Esophagus squamous epithelium (tissue), 5 donors: ENCODE results near the gene ROPN1L. TPM values are rescaled to one million over a fixed set of nuclear protein-coding genes. Genes with fewer than 3 reads are reported as not detected.

Experiments
- DNase-seq: peaks from one replicate; lab custom pipeline; 2025; lab: John Stamatoyannopoulos, UW
- H3K27ac ChIP-seq, 4 donors: fragments of 200-600 bp; sonication (generic); one replicate each; pipeline ENCODE4 v1.5.1; 2016 to 2019; ENCODE audit warnings: mild to moderate bottlenecking in 1 of 4
- H3K27me3 ChIP-seq, 4 donors: fragments of 200-600 bp; sonication (generic); 1 replicate in 3 of 4; 2 replicates in 1 of 4; pipeline versions ENCODE4 v1.5.1 to v1.6.0; 2017 to 2021; ENCODE audit warnings: antibody characterized with exemption in 1 of 4
- H3K36me3 ChIP-seq, 3 donors: fragments of 200-600 bp; sonication (generic); one replicate each; pipeline ENCODE4 v1.5.1; 2016 to 2019
- H3K4me1 ChIP-seq, 3 donors: fragments of 200-600 bp; sonication (generic); one replicate each; pipeline ENCODE4 v1.5.1; 2017 to 2019
- H3K4me3 ChIP-seq, 4 donors: fragments of 200-600 bp; sonication (generic); 1 replicate in 3 of 4; 2 replicates in 1 of 4; pipeline ENCODE4 v1.5.1; 2016 to 2019; ENCODE audit warnings: mild to moderate bottlenecking in 2 of 4, moderate library complexity in 1 of 4
- H3K9me3 ChIP-seq, 3 donors: fragments of 200-600 bp; sonication (generic); one replicate each; pipeline ENCODE4 v1.5.1; 2016 to 2019
- POLR2A ChIP-seq, 4 donors: fragments of 450-650 bp; IDR thresholded peaks; one replicate each; pipeline ENCODE4 v1.6.1; 2017; ENCODE audit warnings: antibody characterized with exemption in 4 of 4, mild to moderate bottlenecking in 4 of 4, moderate library complexity in 3 of 4
- WGBS, 2 donors: methylation state at CpG; one replicate each; pipeline ENCODE4 v1.1.5; 2018; 5-methylcytosine and 5-hydroxymethylcytosine counted together
- intact Hi-C: fragments of 100-400 bp; cut with DNase I; formaldehyde crosslinking; loops from one replicate; pipeline ENCODE4 v1.15.0; 2022
- total RNA-seq, 4 donors: library from RNA; depleted of rRNA; stranded (reverse); fragments of >200 nt; gene quantifications; one replicate each; pipeline ENCODE4 v1.1.0, GENCODE V29; 2016
- TF ChIP-seq, protein P1 (sequence below), 6 experiments: fragments of 450-650 bp in 4 of 6; fragments of 200-600 bp in 2 of 6; sonication (generic) in 2 of 6; IDR thresholded peaks; one replicate each; pipeline ENCODE4 v1.5.1; 2016 to 2019; ENCODE audit warnings: antibody characterized with exemption in 6 of 6, mild to moderate bottlenecking in 4 of 6, moderate library complexity in 4 of 6
- donor health status: DM: yes; HTN: yes; CAD: no.

Gene ROPN1L
- total RNA-seq, 4 donors from 2014 or later: 0.38 TPM; not detected in 3

- no peak for DNase-seq
- Histone ChIP-seq H3K27ac (no peak overlapping the region), H3K9me3 (no peaks in the 10 kb centered on the region), H3K4me3 (no peak overlapping the region), H3K4me1 (peaks cover 6 to 36% (median 19%) of the 10 kb centered on the region in 3 donors), H3K27me3 (peaks cover 0 to 19% (median 0%) of the 10 kb centered on the region in 4 donors), H3K36me3 (no peaks in the 10 kb centered on the region)
- TF ChIP-seq, protein P1, sequence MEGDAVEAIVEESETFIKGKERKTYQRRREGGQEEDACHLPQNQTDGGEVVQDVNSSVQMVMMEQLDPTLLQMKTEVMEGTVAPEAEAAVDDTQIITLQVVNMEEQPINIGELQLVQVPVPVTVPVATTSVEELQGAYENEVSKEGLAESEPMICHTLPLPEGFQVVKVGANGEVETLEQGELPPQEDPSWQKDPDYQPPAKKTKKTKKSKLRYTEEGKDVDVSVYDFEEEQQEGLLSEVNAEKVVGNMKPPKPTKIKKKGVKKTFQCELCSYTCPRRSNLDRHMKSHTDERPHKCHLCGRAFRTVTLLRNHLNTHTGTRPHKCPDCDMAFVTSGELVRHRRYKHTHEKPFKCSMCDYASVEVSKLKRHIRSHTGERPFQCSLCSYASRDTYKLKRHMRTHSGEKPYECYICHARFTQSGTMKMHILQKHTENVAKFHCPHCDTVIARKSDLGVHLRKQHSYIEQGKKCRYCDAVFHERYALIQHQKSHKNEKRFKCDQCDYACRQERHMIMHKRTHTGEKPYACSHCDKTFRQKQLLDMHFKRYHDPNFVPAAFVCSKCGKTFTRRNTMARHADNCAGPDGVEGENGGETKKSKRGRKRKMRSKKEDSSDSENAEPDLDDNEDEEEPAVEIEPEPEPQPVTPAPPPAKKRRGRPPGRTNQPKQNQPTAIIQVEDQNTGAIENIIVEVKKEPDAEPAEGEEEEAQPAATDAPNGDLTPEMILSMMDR (IDR thresholded peaks at IDR 0.05): no peak
- no peak for TF ChIP-seq POLR2A (IDR thresholded peaks at IDR 0.05)
- intact Hi-C loops: no loop called here
- WGBS, 2 donors: 56 to 68% methylated on average over 8 of the region's 8 CpGs
These were observed 3.7 kb downstream of the ROPN1L start for GRCh38 chr5:10445352-10445751.

DNA sequence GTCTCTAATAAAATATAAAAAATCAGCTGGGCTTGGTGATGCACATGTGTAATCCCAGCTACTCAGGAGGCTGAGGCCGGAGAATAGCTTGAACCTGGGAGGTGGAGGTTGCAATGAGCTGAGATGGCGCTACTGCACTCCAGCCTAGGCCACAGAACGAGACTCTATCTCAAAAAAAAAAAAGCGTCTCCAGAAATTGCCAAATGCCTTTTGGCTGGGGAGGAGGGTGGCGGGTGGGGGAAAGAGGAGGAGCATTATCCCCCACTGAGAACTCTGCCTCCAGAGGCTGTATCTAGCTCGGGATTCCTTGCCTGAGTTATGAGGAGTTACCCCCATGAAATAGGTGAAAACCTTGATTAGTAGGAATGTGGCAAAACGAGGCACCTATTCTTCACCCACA, 4.8 kb downstream of the ROPN1L start:
- no peaks in the 10 kb centered on the region for H3K9me3 ChIP-seq
- peaks cover 0 to 19% (median 0%) of the 10 kb centered on the region in 4 donors for H3K27me3 ChIP-seq
- peaks cover 0 to 25% (median 12%) of the 10 kb centered on the region in 3 donors for H3K4me1 ChIP-seq
- TF ChIP-seq POLR2A (IDR thresholded peaks at IDR 0.05): no peak
- TF ChIP-seq, protein P1 (IDR thresholded peaks at IDR 0.05): no peak
- WGBS, 2 donors: 63 to 76% methylated on average over 7 of the region's 7 CpGs
- no peaks in the 10 kb centered on the region for H3K36me3 ChIP-seq
- no peak for DNase-seq
- no peak overlapping the region for H3K4me3 ChIP-seq
- intact Hi-C loops: no loop called here
- H3K27ac ChIP-seq: no peak overlapping the region

DNA sequence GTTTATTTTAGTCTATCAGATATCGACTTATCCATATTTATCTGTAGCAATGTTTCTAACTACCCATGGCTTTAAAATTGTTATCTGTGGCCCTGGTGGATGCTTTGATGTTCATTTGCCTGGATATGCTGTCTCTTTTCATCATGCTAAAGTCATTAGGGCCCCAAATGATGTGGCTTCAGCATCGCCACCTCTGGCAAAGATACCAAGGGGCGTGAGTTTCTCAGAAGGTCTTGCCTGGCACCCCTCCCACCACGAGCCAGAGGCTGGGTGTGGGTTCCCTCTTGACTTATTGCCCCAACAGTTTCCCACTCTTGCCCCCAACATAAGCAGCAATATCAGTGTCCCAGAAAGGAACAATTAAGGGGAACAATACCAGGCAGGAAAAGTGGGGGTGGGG, 5.4 kb downstream of the ROPN1L start:
- WGBS, 2 donors: 72 to 81% methylated on average over 2 to 4 of the region's 4 CpGs
- Histone ChIP-seq H3K36me3 (no peaks in the 10 kb centered on the region), H3K9me3 (no peaks in the 10 kb centered on the region), H3K27ac (no peak overlapping the region), H3K27me3 (peaks cover 0 to 17% (median 0%) of the 10 kb centered on the region in 4 donors), H3K4me1 (peaks cover 0 to 22% (median 11%) of the 10 kb centered on the region in 3 donors), H3K4me3 (no peak overlapping the region)
- TF ChIP-seq POLR2A (IDR thresholded peaks at IDR 0.05): no peak
- TF ChIP-seq, protein P1 (IDR thresholded peaks at IDR 0.05): no peak
- no peak for DNase-seq
- intact Hi-C loops: no loop called here

- Histone ChIP-seq H3K27ac (no peak overlapping the region), H3K4me1 (peaks cover 0 to 14% (median 4%) of the 10 kb centered on the region in 3 donors), H3K4me3 (no peak overlapping the region), H3K27me3 (peaks cover 0 to 9% (median 0%) of the 10 kb centered on the region in 4 donors), H3K9me3 (no peaks in the 10 kb centered on the region), H3K36me3 (no peaks in the 10 kb centered on the region)
- DNase-seq: no peak
- TF ChIP-seq, protein P1 (IDR thresholded peaks at IDR 0.05): no peak
- TF ChIP-seq POLR2A (IDR thresholded peaks at IDR 0.05): no peak
- WGBS, 2 donors: 84 to 90% methylated on average over 7 to 10 of the region's 11 CpGs
- intact Hi-C loops: no loop called here
These were observed 7.2 kb downstream of the ROPN1L start for GRCh38 chr5:10448754-10449360.

GRCh38 chr5:10451137-10451824, 9.6 kb downstream of the ROPN1L start:
- Histone ChIP-seq H3K27ac (no peak overlapping the region), H3K9me3 (no peaks in the 10 kb centered on the region), H3K27me3 (peaks cover 0 to 11% (median 0%) of the 10 kb centered on the region in 4 donors), H3K4me3 (no peak overlapping the region), H3K36me3 (no peaks in the 10 kb centered on the region), H3K4me1 (peaks cover 0 to 9% (median 0%) of the 10 kb centered on the region in 3 donors)
- intact Hi-C loops: loop anchor here (5.0 kb wide), 1 partner anchor 176 kb away; no protein-coding TSS in a partner anchor
- TF ChIP-seq, protein P1 (IDR thresholded peaks at IDR 0.05): no peak
- no peak for TF ChIP-seq POLR2A (IDR thresholded peaks at IDR 0.05)
- 67 to 71% methylated on average over 7 to 9 of the region's 9 CpGs for WGBS, 2 donors
- no peak for DNase-seq
